Right lobe of liver (tissue), 4 donors: ENCODE results near the gene CEND1.

Experiments
- CTCF ChIP-seq, 4 donors: fragments of 200-600 bp in 3 of 4; fragments of 450-650 bp in 1 of 4; IDR thresholded peaks; one replicate each; pipeline versions ENCODE4 v1.5.1 to v1.8.0; 2016 to 2022; ENCODE audit warnings: antibody characterized with exemption in 4 of 4, mild to moderate bottlenecking in 2 of 4
- POLR2A ChIP-seq: fragments of 450-650 bp; IDR thresholded peaks from one replicate; pipeline ENCODE4 v1.6.1; 2017; ENCODE audit warnings: antibody characterized with exemption, mild to moderate bottlenecking
- donor health status: DM: no; HTN: no; CAD: no.
- donor health status: DM: no; HTN: no; CAD: no.
- donor health status: DM: no; HTN: yes; CAD: no.

GRCh38 chr11:830295-831117 lies 40.6 kb upstream of the CEND1 start:
- no peak for TF ChIP-seq POLR2A
- no peak for TF ChIP-seq CTCF (IDR thresholded peaks at IDR 0.05)
